DMS153 (cell line): ENCODE data around the gene OXCT2.

ENCODE experiments used
- DNase-seq: peaks from one replicate; lab custom pipeline; 2025; lab: John Stamatoyannopoulos, UW

Gene OXCT2

DNA sequence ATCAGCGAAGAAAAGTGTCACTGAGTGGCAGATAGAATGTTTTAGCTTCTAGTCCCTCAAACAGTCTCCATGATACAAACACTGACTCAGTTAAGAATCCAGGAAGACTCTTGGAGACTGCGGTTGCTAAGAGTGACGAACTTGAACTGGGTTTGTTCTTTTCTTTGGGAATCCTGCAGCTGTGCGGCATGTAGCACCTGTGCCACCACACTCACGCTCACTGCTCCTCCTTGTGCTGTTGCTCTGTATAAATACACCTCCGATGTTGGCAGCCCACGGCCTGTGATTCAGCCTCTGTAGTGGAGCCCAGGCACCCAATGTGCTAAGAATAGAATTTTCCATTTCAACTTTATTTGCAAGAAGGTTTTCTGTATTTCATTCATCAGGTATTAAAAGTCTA is 38.0 kb downstream of the OXCT2 start:
- no peak for DNase-seq

DNA sequence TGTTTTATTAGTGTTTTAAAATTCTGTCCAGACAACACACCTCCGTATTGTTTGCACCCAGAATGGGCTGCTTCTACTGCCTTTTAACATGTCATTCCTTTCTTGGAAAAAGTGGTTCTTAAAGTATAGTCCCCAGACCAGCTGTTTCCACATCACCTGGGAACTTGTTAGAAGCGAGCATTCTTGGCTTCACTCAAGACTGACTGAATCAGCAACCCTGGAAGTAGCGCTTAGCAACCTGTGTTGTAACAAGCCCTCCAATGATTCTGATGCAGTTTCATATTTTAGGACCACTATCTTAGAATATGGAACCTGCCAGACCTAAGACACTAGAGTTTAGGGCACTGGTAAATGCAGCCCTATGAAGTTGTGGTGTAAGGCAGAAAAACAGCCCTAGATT is 38.4 kb downstream of the OXCT2 start:
- DNase-seq, result no peak

DNA sequence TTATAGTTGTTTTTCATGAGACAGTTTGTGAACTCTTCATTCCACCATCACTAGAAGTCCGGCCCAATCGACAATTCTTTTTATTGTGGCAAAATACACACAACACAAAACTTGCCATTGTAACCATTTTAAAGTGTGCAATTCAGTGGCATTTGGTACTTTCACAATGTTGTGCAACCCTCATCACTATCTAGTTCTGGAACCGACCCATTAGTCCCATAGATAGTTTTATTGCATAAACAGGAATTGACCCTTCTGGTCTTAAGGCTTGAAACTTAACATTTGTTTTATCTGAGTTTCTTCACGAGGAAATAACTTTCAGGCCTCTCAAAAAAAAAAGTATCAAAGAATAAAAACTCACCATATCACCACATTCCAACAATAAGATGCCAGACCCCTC is 41.3 kb downstream of the OXCT2 start:
- DNase-seq, result no peak

DNA sequence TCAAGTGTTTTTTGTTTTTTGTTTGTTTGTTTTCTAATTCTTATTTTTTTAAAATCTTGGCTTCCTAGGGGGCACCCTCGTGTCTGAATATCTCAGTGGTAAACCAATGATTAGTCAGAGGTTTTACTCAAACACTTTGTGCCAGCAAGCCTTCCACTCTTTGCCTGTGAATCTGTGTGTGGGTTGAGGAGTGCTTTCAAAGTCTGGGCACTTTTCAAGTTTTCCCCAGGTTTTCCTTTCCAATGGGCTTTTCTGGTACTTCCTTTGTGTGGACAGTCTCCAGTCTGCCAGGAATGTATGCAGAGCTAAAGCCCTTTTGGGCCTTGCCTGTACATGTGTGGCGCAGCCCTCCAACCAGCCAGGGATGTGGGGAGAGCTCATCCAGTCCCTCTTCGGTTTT is 42.1 kb downstream of the OXCT2 start:
- DNase-seq, result no peak

DNA sequence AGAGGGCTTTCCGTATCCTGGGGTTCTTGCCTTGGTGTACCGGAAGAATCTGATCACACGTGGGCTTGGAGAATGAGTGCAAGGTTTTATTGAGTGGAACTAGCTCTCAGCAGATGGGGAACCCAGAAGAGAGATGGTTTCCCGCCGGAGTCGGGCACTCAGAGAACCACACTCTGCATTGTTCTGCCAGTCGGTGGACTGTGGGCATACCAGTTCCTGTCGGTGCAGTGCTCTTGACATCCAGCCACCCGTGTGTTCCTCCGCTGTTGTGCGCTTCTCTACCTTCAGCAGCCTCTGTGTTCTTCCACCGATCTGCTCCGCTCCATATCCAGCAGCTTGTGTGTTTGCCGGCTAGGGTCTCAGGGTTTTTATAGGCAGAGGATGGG is 43.2 kb downstream of the OXCT2 start:
- peak; percentile 76 for DNase-seq

DNA sequence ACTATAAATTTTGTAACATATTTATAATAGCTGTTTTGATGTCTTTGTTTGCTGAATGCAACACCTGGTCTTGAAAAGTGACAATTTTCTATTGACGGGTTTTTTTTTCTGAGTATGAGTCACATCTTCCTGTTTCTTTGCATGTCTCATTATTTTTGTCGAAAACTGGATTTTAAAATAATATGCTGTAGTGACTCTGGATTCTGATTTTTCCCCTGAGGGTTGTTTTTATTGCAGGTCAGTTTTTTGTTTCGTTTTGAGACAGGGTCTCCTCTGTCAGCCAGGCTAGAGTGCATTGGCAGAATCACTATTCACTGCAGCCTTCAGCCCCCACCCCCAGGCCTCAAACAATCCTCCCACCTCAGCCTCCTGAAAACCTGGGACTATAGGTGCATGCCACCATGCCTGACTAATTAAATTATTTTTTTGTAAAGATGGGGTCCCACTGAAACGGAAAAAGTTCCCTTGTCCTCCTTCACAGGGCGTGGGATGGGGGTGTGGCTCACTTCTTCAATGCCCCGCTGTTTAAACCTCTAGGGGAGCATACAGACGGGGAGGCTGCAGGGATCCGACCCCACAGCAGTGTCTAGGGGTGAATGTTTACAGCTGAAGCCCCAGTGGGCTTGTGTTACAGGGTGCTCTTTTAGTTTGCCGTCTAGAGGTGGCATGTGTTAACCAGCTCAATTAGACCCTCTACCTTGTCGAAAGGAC is 43.8 kb downstream of the OXCT2 start:
- no peak for DNase-seq

DNA sequence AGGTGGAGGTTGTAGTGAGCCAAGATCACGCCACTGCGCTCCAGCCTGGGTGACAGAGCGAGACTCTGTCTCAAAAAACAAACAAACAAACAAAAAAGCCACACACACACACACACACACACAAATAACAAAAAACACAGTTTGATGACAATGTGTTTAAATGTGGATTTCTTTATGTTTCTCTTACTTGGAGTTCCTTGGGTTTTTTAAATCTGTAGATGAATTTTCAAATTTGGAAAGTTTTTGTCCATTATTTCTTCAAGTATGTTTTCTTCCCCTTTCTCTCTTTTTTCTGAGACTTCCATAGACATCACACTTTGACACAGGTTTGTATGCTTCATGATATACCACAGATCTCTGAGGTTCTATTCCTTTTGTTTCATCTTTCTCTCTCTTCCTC is 44.5 kb downstream of the OXCT2 start:
- no peak for DNase-seq

DNA sequence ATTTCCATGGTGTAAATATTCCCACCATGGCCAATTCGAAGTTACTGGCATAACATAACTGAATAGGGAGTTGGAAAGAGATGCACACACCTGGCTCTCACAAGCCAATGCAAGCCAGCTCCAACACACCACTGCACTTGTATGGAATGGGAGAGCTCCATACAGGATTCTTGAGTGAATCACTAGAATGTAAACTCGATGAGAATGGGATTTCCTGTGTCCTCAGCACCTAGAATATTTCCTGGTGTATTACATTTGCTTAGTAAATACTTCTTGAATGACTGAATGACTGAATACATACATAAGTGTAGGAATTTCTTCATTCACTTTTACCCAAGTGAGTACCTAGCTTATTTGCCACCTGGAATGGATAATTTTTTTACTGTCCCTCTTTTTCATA is 48.7 kb downstream of the OXCT2 start:
- no peak for DNase-seq

DNA sequence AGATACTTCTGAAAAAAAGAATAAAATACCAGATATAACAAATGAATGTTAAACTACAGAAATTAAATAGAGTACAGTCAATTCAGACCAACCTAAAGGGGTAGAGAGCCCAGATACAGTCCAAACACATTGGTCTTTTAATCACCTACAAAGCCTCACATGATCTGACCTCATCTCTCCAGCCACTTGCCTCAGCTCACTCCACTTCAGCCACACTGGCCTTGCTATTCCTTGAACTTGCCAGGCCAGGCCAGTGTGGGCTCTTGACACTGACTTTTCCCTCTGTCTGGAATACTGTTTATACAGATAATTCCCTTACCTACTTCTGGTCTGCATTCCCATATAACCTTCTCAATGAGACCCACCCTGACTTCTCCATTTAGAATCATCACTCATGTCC is 49.5 kb downstream of the OXCT2 start:
- DNase-seq, result no peak

DNA sequence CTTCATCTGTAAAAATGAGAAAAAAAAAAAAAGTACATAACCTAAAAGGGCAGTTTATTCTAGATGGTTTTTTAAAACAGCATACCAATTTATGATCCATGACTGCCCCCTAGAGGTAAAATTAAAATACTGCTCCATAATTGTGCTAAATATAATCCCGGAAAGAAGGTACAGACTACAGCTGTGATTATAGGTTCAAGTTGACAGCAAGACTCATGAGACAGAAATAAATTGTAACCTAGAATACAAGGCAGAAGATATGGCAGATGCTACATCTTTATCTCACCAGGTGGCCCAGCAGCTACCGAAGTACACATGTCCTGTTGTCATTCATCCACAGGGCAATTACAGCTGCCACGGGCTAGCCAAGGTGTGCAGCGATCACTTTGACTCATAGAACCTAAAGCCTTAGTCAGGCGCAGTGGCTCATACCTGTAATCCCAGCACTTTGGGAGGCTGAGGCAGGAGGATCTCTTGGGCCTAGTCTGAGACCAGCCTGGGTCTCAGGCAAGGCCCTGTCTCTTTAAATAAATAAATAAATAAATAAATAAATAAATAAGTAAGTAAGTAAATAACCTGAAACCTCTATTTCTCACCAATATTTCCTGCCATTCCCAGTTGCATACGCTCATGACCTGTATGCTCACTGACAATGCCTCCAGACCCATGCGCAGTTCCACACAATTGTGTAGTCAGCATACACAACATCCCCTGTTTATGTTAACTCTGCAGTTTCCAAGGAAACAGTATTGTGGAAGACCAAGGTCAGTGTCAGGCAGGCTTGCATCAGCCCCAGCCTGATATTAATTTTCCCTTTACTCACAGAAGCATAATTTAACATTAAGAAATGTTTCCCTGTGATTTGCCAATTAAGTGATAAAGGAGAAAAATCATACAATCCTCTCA is 50.8 kb downstream of the OXCT2 start:
- DNase-seq, result peak; percentile 80
